PFSK-1 (cell line): Measurements from ENCODE around the gene FLOT1.

ENCODE experiments used
- FOXP2 ChIP-seq: optimal IDR thresholded peaks from 2 replicates; pipeline ENCODE3; 2011; ENCODE audit warnings: borderline replicate concordance, control low read depth, inconsistent platforms; ENCODE audit not compliant: insufficient read depth; ENCODE audit errors: extremely low read length, extremely low read depth
- POLR2AphosphoS5 ChIP-seq: IDR thresholded peaks from 2 replicates; pipeline ENCODE4 v1.6.1; 2012; ENCODE audit warnings: low read depth, mild to moderate bottlenecking, control low read depth, low read length, moderate library complexity
- REST ChIP-seq, 2 experiments: IDR thresholded peaks; 2 replicates each; pipeline versions ENCODE4 v1.6.1 to v1.8.0; 2011 to 2012; ENCODE audit warnings: low read depth in 2 of 2, low read length in 2 of 2, control low read depth in 1 of 2, inconsistent platforms in 1 of 2, mild to moderate bottlenecking in 1 of 2, moderate library complexity in 1 of 2; ENCODE audit not compliant: insufficient read depth in 1 of 2
- SIN3A ChIP-seq: IDR thresholded peaks from 2 replicates; pipeline ENCODE4 v1.6.1; 2012; ENCODE audit warnings: mild to moderate bottlenecking, low read length, moderate library complexity, borderline replicate concordance; ENCODE audit not compliant: insufficient read depth
- TAF1 ChIP-seq: IDR thresholded peaks from 2 replicates; pipeline ENCODE4 v1.6.1; 2012; ENCODE audit warnings: low read length, control low read depth, borderline replicate concordance; ENCODE audit not compliant: insufficient read depth

FLOT1 gene

GRCh38 chr6:30768634-30769087 is 26.2 kb upstream of the FLOT1 start:
- TF ChIP-seq POLR2AphosphoS5, result no peak
- TF ChIP-seq TAF1, result no peak
- no peak for TF ChIP-seq SIN3A
- no peak for TF ChIP-seq FOXP2
- no peak for TF ChIP-seq REST (IDR thresholded peaks at IDR 0.05; ENCODE audit: insufficient read depth in 1 of 2, low read depth in 2 of 2, low read length in 2 of 2)

GRCh38 chr6:30767944-30768301 is 25.4 kb upstream of the FLOT1 start:
- no peak for TF ChIP-seq SIN3A
- no peak for TF ChIP-seq FOXP2
- no peak for TF ChIP-seq TAF1
- no peak for TF ChIP-seq REST (IDR thresholded peaks at IDR 0.05; ENCODE audit: insufficient read depth in 1 of 2, low read depth in 2 of 2, low read length in 2 of 2)
- no peak for TF ChIP-seq POLR2AphosphoS5

- TF ChIP-seq TAF1 (no peak), SIN3A (no peak), FOXP2 (no peak), REST (IDR thresholded peaks at IDR 0.05; ENCODE audit: insufficient read depth in 1 of 2, low read depth in 2 of 2, low read length in 2 of 2) (no peak), POLR2AphosphoS5 (no peak)
These were observed 24.9 kb upstream of the FLOT1 start for GRCh38 chr6:30767158-30767943.

- no peak for TF ChIP-seq TAF1
- TF ChIP-seq FOXP2, result no peak
- TF ChIP-seq REST (IDR thresholded peaks at IDR 0.05; ENCODE audit: insufficient read depth in 1 of 2, low read depth in 2 of 2, low read length in 2 of 2), result no peak
- TF ChIP-seq SIN3A, result no peak
- no peak for TF ChIP-seq POLR2AphosphoS5
These were observed 24.1 kb upstream of the FLOT1 start for GRCh38 chr6:30766461-30767157.
